ENCODE data around the gene PRKN.

Gene PRKN

DNA sequence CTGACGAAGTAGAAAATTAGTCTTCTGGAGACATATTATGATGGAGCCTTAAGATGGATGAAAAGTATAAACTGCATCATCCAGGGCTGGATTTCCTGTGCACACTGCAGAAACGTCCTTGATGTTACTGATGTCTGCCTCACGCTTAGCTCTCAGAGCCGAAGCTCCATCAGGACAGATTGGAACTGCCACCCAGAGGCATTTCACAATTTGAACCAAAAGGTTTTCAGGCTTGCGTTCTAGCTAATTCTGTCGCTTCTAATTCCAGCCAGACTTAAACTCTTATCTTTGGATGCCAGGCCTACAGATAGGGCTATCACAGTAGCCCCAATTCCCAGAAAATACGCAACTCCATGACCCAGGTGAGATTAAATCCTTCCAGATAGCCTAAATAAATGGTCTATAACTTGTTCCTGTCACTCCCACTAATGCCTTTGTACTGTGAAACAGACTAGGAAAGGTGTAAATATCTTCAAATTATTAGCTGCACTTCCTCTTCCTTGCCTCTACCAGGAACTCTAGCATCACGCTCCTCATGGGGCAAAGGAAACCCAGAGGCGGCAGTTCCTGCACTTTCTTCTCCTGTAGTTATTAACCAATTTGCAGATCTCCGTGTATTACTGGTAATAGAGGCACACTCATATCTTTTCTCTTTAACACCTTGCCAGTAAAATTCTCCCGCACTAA, 634.6 kb downstream of the PRKN start:
- no peak for DNase-seq

DNA sequence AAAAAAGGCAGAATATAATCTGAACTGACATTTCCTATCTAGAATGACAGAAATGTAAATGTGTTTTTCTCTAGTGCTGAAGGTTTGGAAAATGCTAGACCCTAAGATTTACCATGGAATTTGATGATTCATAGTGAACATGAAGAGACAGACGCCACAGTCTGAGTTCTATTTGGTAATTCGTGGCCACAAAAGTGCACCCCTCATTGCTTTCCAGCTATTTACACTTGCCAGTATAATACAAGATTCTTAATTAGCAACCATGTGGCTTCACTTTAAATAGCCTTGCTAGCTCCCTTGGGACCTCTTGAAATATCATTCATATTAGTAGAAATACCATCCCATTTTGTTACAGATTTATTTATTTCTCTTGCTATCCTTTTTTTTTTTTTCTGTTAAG, 636.8 kb downstream of the PRKN start:
- no peak for DNase-seq

DNA sequence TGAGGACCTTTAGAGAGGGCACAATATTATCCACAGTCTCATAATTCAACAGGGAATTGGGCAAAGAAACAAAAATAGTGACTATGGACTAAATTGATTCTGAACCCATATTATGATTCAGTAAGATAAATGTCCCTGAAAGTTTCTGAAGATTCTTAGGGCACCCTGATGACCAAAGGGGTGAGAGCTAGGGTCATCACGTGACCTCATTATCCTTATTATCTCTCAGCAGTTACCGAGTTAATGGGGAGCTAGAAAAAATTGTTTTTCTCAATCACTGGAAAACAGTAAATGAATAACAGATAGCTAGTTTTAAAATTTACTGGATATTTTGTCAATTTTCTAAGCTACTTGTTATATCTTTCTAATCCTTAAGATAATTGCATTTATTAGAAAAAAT, 639.5 kb downstream of the PRKN start:
- DNase-seq = no peak

DNA sequence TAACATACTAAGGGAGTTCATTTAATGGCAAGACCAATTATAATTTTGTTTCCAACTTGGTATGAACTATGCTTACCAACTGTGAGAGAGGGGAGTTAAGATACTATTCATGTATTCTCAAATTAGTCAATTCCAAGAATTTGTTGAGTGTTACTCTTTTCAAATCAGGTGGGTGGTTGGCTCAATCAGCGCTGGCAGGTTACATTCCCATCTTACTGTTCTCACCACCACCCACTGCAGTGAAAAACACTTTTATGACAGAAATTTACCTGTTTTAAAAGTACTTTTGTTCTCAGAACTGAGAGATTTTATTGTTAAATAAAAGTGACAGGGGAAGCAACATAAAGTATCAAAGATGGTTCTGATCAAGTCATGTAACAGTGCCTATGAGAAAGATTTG, 642.0 kb downstream of the PRKN start:
- no peak for DNase-seq

GRCh38 chr6:162082520-162082919, 645.0 kb downstream of the PRKN start:
- no peak for DNase-seq

GRCh38 chr6:162078667-162079066, 648.9 kb downstream of the PRKN start:
- no peak for DNase-seq

GRCh38 chr6:162078126-162078525, 649.4 kb downstream of the PRKN start:
- DNase-seq = no peak

GRCh38 chr6:162076816-162077215, 650.8 kb downstream of the PRKN start:
- DNase-seq = no peak

DNA sequence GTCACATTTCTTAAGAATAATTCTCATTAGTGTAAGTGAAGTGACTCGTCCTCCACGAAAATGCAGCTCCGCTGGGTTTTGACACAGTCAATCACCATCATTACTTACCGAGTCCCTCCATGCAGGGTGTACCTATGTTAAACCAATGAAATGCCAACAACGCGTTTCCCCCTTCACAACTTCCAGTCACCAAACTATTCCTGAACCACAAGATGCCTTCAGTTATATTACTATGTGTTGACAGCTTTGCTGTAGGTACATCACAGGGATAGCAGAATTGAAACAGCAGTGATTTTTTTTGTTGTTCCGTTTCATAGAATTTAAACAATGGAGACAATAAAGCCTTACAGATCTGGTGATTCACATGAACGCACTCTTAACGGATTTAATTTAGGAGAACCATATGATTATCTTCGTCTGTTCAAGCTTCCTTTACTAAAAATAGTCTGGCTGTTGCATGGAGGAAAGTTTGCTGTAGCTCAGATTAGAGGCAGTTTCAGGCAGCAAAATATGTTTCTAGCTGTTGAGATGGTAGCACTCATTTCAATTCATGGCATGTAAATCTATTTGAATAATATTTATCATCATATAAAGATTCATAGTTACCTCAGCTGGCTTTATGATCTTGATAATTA, 652.8 kb downstream of the PRKN start:
- no peak for DNase-seq

DNA sequence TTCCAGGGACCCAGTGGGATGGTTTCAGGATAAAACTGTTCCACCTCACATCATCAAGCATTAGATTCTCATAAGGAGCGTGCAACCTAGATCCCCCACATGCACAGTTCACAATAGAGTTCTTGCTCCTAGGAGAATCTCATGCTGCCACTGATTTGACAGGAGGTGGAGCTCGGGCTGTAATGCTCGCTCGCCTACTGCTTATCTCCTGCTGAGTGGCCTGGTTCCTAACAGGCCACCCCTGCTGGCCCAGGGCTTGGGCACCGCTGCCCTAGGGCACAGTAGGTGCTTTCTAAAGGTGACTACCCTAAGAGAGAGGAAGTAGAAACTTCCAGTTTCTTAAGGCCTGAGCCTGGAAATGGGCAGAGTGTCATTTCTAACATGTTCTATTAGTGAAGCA, 656.9 kb downstream of the PRKN start:
- no peak for DNase-seq

DNA sequence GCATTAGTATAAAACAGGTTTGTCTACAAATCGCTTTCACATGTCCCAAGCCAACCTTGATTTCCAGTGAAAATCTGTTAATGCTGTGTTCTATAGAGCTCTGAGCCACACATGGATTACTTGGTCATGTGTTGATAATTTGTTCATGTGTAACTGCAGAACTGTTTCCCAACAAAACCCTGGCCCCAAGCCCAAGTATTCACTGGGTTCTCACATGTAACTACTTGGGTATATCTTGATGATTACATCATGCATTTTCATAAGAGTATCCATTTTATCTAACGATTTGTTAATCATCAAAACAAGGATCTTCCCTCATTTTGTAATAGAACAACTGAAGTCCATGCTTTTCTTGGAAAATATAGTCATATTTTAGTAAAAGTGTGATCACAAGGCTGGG, 657.6 kb downstream of the PRKN start:
- no peak for DNase-seq

- no peak for DNase-seq
These were observed 659.2 kb downstream of the PRKN start for GRCh38 chr6:162068340-162068739.

GRCh38 chr6:162063666-162064065, 663.9 kb downstream of the PRKN start:
- no peak for DNase-seq

- DNase-seq = no peak
These were observed 669.2 kb downstream of the PRKN start for GRCh38 chr6:162058281-162058875.

- DNase-seq = no peak
These were observed 670.8 kb downstream of the PRKN start for GRCh38 chr6:162056745-162057144.

DNA sequence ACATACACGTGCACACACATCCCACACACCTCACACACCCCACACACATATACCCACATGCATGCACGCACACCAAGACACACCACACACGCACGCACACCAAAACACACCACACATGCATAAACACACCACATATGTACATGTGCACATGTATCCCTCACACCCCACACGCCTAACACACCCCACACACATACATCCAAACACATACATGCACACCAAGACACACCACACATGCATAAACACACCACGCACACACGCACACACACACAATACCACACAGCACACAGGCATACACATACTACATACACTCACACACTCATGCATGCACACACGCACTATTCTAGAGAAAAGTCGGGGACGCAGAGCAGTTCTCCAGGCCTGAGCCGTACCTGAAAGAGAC, 671.5 kb downstream of the PRKN start:
- no peak for DNase-seq

DNA sequence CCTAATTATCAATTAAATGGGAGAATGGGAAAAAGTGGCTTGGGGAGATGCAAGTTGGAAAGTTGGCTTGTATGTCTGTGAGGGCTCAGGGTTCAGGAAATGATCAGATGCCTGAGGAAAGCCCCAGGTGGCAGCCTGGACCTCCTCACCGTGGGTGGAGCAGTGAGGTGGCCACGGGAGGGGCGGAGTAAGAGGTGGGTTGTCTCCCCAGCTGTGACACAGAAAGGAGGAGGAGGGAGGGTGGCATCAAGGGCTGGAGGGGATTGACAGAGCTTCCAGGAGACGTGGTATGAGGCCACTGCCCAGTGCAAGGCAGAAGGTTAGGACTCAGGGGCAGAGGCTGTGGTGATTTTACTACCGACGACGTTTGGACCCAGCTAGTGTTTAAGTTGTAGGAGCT, 672.2 kb downstream of the PRKN start:
- no peak for DNase-seq

DNA sequence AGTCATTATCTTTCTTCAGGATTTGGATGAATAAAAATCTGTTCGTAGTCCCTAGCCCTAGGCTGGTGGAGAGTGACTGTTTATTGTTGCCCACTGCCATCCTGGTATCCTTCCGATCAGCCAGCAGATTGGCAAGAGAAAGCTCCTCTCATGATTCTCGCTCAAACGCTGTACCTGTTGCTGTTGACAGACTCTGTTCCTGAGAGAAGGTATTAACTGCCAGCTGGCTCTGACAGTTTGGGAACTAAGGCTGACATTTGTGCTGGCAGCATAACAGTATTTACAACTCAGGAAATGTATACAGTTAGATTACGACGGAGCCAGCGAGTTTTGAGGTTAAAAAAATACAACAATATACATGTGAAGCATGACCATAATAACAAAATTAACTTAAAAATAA, 674.5 kb downstream of the PRKN start:
- DNase-seq = no peak

DNA sequence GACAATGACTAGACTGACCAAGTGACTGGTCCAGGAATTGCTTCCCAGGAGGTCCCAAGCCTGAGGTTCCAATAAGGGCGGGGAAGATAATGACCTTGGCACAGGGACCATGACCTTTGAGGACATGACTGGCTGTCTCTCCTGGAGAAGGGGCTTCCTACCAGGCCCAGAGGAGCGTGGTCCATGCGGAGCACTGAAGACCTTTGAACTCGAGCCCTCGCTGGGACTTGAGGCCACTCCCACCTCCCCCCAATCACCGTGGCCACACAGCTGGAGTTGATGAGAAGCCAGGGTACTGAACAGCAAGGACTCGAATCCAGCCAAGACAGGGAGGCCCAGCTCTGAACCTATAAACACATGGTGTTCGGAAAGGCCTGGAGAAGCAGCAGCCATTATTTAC, 677.0 kb downstream of the PRKN start:
- DNase-seq = no peak

DNA sequence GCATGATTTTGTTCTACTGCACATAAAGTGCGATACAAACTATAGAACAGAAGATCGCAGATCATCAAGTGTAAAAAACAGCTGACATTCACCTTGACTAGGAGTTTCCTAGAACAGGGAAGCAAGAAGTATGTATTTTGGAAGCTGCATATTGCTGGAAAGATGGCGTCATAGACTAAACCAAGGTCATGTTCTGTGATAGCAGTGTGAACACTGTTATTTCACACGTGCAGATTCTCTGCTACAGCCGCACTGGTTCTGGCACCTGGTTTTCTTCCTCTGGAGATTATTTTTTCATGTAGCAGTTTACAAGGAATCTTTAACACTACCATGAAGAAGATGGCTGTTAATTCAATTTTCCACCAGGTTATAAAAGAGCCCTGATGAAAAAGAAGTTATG, 681.2 kb downstream of the PRKN start:
- DNase-seq = no peak

DNA sequence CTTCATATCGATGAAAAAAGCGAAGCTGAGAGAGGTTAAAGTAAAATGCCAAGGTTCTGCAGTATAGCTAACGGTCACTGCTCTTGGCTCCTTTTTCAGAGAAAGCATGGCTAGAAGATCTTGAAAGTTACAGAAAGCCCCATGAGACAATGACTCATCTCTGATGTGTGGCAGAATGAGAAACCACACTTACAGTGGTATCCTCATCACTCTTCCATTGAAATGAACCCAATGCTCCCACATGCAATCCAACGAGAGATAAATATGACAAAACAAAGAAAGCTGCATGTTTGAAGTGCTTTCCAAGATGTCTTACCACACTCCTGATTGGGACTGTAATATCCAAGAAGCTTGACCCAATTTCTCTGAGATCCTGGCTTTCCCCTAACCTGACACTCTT, 694.9 kb downstream of the PRKN start:
- no peak for DNase-seq

DNA sequence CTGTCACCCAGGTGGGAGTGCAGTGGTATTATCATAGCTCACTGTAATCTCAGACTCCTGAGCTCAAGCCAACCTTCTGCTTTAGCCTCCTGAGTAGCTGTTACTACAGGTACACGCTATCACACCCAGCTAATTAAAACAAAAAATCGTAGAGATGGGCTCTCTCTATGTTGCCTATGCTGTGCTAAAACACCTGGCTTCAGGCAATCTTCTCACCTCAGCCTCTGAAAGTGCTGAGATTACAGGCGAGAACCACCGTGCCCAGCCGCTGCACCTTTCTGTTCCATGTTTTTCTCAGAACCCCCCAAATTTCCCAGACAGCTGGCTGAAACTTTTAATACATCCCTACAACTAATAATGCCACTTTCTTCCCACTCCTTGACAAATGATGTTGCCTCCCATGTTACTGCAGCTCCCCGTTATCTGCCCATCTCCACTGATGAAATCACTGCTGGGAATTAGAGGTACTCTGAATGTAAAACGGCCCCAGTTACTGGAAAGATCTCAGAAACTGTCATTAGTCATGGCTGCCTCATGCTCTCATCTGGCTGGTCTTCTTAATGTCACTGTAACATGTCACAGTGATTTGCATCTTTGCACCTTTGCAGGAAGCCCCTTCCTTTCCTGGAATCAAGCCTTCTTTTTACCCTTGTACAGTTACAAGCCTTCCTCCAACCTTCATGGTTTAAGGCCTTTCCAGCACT, 697.5 kb downstream of the PRKN start:
- DNase-seq = no peak

DNA sequence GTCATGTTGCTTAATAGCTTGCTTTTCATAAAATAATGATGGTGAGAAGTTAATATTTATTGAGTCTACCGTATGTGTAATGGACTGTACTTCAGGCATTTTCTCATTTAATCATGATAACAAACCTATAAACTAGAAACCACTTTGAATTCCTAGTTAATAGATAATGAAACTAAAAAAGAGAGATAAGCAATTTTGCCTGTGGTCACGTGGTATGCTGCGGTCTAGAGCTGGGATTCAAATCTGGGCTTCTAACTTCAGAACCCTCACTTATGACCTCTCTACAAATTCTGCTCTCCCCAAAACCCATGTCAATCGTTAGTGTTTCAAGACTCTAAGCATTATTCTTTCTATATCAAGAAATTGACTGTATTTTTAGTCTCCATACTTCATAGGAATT, 700.7 kb downstream of the PRKN start:
- no peak for DNase-seq

DNA sequence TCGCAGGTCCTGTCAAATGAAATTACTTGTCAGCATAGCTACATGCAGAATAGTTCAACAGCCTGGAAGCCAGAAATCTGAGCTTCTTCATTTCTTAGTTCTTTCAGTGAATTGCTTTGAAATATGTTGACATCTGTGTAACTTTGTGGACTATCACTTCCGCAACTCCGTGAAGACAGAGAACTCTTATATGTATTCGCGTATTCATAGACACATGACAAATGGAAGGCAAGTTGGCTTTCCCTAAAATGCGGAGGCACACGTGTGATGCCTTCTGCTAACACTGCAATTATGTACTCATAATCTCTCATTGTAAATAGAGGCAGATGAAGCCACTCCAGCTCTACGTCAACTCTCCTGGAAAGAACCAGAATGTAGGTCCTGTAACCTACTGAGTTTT, 701.5 kb downstream of the PRKN start:
- no peak for DNase-seq
